ENCODE results near the gene PFDN2.
A peak's percentile ranks its signal among the peaks of the same experiment; 100 is the strongest.

Gene PFDN2

DNA sequence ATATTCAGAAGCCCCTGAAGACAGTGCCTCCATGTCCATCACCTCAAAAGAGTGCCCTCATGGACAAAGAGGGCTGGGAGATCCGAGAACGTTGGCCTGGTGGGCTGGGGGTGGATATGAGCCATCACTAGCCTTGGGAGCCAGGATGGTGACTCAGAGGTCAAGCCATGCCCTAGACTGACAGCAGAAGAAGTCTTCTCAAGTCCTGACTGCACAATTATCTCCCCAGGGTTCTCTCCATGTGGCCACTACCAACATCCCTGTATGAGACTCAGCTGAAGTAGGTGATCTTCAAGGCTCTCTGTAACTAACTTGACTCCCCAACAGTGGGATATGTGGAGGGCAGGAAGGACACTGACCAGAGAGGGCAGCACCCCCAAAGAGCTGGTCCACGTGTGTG lies 64.9 kb downstream of the PFDN2 start:
- Histone ChIP-seq H3K36me3 (peaks cover 99% of the 10 kb centered on the region), H3K4me1 (ENCODE audit: control insufficient read depth in 1 of 2, insufficient read depth in 1 of 2, low read depth in 1 of 2, low read length in 1 of 2) (peaks cover 0 to 6% of the 10 kb centered on the region in 2 experiments), H3K27me3 (no peaks in the 10 kb centered on the region), H3K9me3 (no peaks in the 10 kb centered on the region), H3K4me3 (ENCODE audit: low read depth in 1 of 2, low read length in 1 of 2) (no peak overlapping the region), H3K27ac (peak overlapping the region; percentile 13)
- TF ChIP-seq, protein P1, sequence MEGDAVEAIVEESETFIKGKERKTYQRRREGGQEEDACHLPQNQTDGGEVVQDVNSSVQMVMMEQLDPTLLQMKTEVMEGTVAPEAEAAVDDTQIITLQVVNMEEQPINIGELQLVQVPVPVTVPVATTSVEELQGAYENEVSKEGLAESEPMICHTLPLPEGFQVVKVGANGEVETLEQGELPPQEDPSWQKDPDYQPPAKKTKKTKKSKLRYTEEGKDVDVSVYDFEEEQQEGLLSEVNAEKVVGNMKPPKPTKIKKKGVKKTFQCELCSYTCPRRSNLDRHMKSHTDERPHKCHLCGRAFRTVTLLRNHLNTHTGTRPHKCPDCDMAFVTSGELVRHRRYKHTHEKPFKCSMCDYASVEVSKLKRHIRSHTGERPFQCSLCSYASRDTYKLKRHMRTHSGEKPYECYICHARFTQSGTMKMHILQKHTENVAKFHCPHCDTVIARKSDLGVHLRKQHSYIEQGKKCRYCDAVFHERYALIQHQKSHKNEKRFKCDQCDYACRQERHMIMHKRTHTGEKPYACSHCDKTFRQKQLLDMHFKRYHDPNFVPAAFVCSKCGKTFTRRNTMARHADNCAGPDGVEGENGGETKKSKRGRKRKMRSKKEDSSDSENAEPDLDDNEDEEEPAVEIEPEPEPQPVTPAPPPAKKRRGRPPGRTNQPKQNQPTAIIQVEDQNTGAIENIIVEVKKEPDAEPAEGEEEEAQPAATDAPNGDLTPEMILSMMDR (IDR thresholded peaks at IDR 0.05): no peak

DNA sequence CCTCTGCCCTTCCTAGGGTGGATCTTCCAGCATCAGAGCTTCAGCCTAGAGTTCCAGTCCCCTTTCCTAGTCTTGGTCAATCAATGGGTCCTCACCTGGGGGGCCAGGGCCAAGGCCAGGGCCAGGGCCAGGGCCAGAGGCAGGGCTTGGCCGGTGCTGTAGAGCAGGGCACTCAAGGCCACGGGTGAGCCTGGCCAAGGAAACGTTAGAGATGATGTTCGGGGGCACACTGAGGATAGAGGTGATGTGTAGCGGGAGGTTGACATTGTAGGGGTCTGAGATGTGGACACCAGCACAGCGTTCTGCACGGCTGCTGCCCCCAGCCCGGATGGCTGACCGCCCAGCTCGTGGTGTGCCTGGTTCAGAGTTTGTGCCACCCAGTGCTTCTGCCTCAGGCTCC lies 66.6 kb downstream of the PFDN2 start:
- Histone ChIP-seq H3K9me3 (no peaks in the 10 kb centered on the region), H3K4me1 (ENCODE audit: control insufficient read depth in 1 of 2, insufficient read depth in 1 of 2, low read depth in 1 of 2, low read length in 1 of 2) (peaks cover 11 to 17% of the 10 kb centered on the region in 2 experiments), H3K27me3 (no peaks in the 10 kb centered on the region), H3K4me3 (ENCODE audit: low read depth in 1 of 2, low read length in 1 of 2) (no peak overlapping the region), H3K27ac (peak overlapping the region; percentile 0), H3K36me3 (peaks cover 94% of the 10 kb centered on the region)
- TF ChIP-seq, protein P1 (IDR thresholded peaks at IDR 0.05): no peak
